Measurements from ENCODE around the gene CYP2E1. TPM values are rescaled to one million over a fixed set of nuclear protein-coding genes. Genes with fewer than 3 reads are reported as not detected.
"Not testable (repeated sequence)": the region's sequence is repeated elsewhere in the genome, so short reads cannot be mapped to it uniquely, and the experiment has no call there.

The CYP2E1 gene
- total and polyA plus RNA-seq, 4 donors, result 5.0 to 21.6 (median 15.4) TPM

- Histone ChIP-seq H3K27me3 (ENCODE audit: control insufficient read depth, insufficient read depth, low read length) (no peaks in the 10 kb centered on the region), H3K9me3 (ENCODE audit: control insufficient read depth, insufficient read depth, low read length) (peaks cover 3% of the 10 kb centered on the region), H3K27ac (ENCODE audit: low read depth, low read length) (no peak overlapping the region), H3K4me3 (ENCODE audit: low read depth, low read length) (no peak overlapping the region), H3K4me1 (ENCODE audit: control insufficient read depth, insufficient read depth, low read length) (no peaks in the 10 kb centered on the region), H3K36me3 (ENCODE audit: control insufficient read depth, insufficient read depth, low read length) (peaks cover 16% of the 10 kb centered on the region)
- DNase-seq (ENCODE audit: low read depth in 4 of 6, low spot score in 6 of 6), result no peak
- WGBS (ENCODE audit: insufficient coverage), result 83% methylated on average over 29 of the region's 29 CpGs
Observed at GRCh38 chr10:133567609-133568286, 40.6 kb downstream of the CYP2E1 start.

- H3K4me3 ChIP-seq (ENCODE audit: low read depth, low read length), result no peak overlapping the region
- H3K36me3 ChIP-seq (ENCODE audit: control insufficient read depth, insufficient read depth, low read length), result peaks cover 16% of the 10 kb centered on the region
- no peaks in the 10 kb centered on the region for H3K4me1 ChIP-seq (ENCODE audit: control insufficient read depth, insufficient read depth, low read length)
- no peaks in the 10 kb centered on the region for H3K27me3 ChIP-seq (ENCODE audit: control insufficient read depth, insufficient read depth, low read length)
- H3K9me3 ChIP-seq (ENCODE audit: control insufficient read depth, insufficient read depth, low read length), result peaks cover 3% of the 10 kb centered on the region
- no peak overlapping the region for H3K27ac ChIP-seq (ENCODE audit: low read depth, low read length)
- DNase-seq (ENCODE audit: low read depth in 4 of 6, low spot score in 6 of 6), result no peak
- WGBS (ENCODE audit: insufficient coverage), result 84% methylated on average over 20 of the region's 22 CpGs
Observed at GRCh38 chr10:133568287-133568614, 41.1 kb downstream of the CYP2E1 start.

GRCh38 chr10:133568831-133569527 lies 41.8 kb downstream of the CYP2E1 start:
- peaks cover 16% of the 10 kb centered on the region for H3K36me3 ChIP-seq (ENCODE audit: control insufficient read depth, insufficient read depth, low read length)
- not testable (repeated sequence) for H3K4me1 ChIP-seq (ENCODE audit: control insufficient read depth, insufficient read depth, low read length); H3K27ac ChIP-seq (ENCODE audit: low read depth, low read length); H3K9me3 ChIP-seq (ENCODE audit: control insufficient read depth, insufficient read depth, low read length); H3K27me3 ChIP-seq (ENCODE audit: control insufficient read depth, insufficient read depth, low read length); H3K4me3 ChIP-seq (ENCODE audit: low read depth, low read length)
- WGBS (ENCODE audit: insufficient coverage), result no CpG with 5 or more reads among the region's 80 CpGs
- peak in 1 of 6 donors; percentile 6 for DNase-seq (ENCODE audit: low read depth in 4 of 6, low spot score in 6 of 6)

GRCh38 chr10:133569801-133570200 lies 42.6 kb downstream of the CYP2E1 start:
- no CpG with 5 or more reads among the region's 21 CpGs for WGBS (ENCODE audit: insufficient coverage)
- peaks cover 16% of the 10 kb centered on the region for H3K36me3 ChIP-seq (ENCODE audit: control insufficient read depth, insufficient read depth, low read length)
- H3K27ac ChIP-seq (ENCODE audit: low read depth, low read length); H3K9me3 ChIP-seq (ENCODE audit: control insufficient read depth, insufficient read depth, low read length); H3K4me1 ChIP-seq (ENCODE audit: control insufficient read depth, insufficient read depth, low read length); H3K27me3 ChIP-seq (ENCODE audit: control insufficient read depth, insufficient read depth, low read length); H3K4me3 ChIP-seq (ENCODE audit: low read depth, low read length); DNase-seq (ENCODE audit: low read depth in 4 of 6, low spot score in 6 of 6): not testable (repeated sequence)

GRCh38 chr10:133572055-133572454 lies 44.9 kb downstream of the CYP2E1 start:
- H3K9me3 ChIP-seq (ENCODE audit: control insufficient read depth, insufficient read depth, low read length); H3K27ac ChIP-seq (ENCODE audit: low read depth, low read length); H3K27me3 ChIP-seq (ENCODE audit: control insufficient read depth, insufficient read depth, low read length); H3K4me3 ChIP-seq (ENCODE audit: low read depth, low read length); H3K36me3 ChIP-seq (ENCODE audit: control insufficient read depth, insufficient read depth, low read length); H3K4me1 ChIP-seq (ENCODE audit: control insufficient read depth, insufficient read depth, low read length); DNase-seq (ENCODE audit: low read depth in 4 of 6, low spot score in 6 of 6): not testable (repeated sequence)
- WGBS (ENCODE audit: insufficient coverage), result no CpG with 5 or more reads among the region's 11 CpGs

- H3K4me1 ChIP-seq (ENCODE audit: control insufficient read depth, insufficient read depth, low read length); H3K9me3 ChIP-seq (ENCODE audit: control insufficient read depth, insufficient read depth, low read length); H3K4me3 ChIP-seq (ENCODE audit: low read depth, low read length); H3K27ac ChIP-seq (ENCODE audit: low read depth, low read length); H3K27me3 ChIP-seq (ENCODE audit: control insufficient read depth, insufficient read depth, low read length); H3K36me3 ChIP-seq (ENCODE audit: control insufficient read depth, insufficient read depth, low read length): not testable (repeated sequence)
- no CpG with 5 or more reads among the region's 1 CpG for WGBS (ENCODE audit: insufficient coverage)
- DNase-seq (ENCODE audit: low read depth in 4 of 6, low spot score in 6 of 6), result peak in 1 of 6 donors; percentile 1
Observed at GRCh38 chr10:133573460-133573859, 46.3 kb downstream of the CYP2E1 start.

GRCh38 chr10:133577037-133577436 lies 49.9 kb downstream of the CYP2E1 start:
- not testable (repeated sequence) for H3K27ac ChIP-seq (ENCODE audit: low read depth, low read length); H3K4me1 ChIP-seq (ENCODE audit: control insufficient read depth, insufficient read depth, low read length); H3K36me3 ChIP-seq (ENCODE audit: control insufficient read depth, insufficient read depth, low read length); H3K4me3 ChIP-seq (ENCODE audit: low read depth, low read length); H3K9me3 ChIP-seq (ENCODE audit: control insufficient read depth, insufficient read depth, low read length); H3K27me3 ChIP-seq (ENCODE audit: control insufficient read depth, insufficient read depth, low read length); DNase-seq (ENCODE audit: low read depth in 4 of 6, low spot score in 6 of 6)
- no CpG with 5 or more reads among the region's 31 CpGs for WGBS (ENCODE audit: insufficient coverage)

Other genes starting within 250 kb of the CYP2E1 start
- gene TUBGCP2, start 218.5 kb upstream of the CYP2E1 start, total RNA-seq, result 10 to 100 TPM; 35.0 to 45.9 TPM
- gene TUBGCP2, start 218.5 kb upstream of the CYP2E1 start, polyA plus RNA-seq (ENCODE audit: insufficient read length in 2 of 2), result 10 to 100 TPM; 70.4 to 81.4 TPM
- 10 to 100 TPM in 1 of 2 donors, 1 to 10 TPM in 1; 9.4 to 21.5 TPM for gene ZNF511, start 218.4 kb upstream of the CYP2E1 start, total RNA-seq
- gene ZNF511, start 218.4 kb upstream of the CYP2E1 start, polyA plus RNA-seq (ENCODE audit: insufficient read length in 2 of 2), result 10 to 100 TPM; 22.6 to 25.8 TPM
- gene CALY, start 190.5 kb upstream of the CYP2E1 start, total RNA-seq, result 10 to 100 TPM; 15.9 to 24.9 TPM
- 100 to 1,000 TPM; 230 to 251 TPM for gene CALY, start 190.5 kb upstream of the CYP2E1 start, polyA plus RNA-seq (ENCODE audit: insufficient read length in 2 of 2)
- gene PRAP1, start 180.0 kb upstream of the CYP2E1 start, total RNA-seq, result 10 to 100 TPM in 1 of 2 donors, not detected in 1; 16.5 TPM
- under 1 TPM; 0.44 to 0.57 TPM for gene PRAP1, start 180.0 kb upstream of the CYP2E1 start, polyA plus RNA-seq (ENCODE audit: insufficient read length in 2 of 2)
- 10 to 100 TPM in 1 of 2 donors, 1 to 10 TPM in 1; 3.4 to 22.6 TPM for gene FUOM, start 169.3 kb upstream of the CYP2E1 start, total RNA-seq
- 1 to 10 TPM; 7.8 to 7.9 TPM for gene FUOM, start 169.3 kb upstream of the CYP2E1 start, polyA plus RNA-seq (ENCODE audit: insufficient read length in 2 of 2)
- gene ECHS1, start 154.0 kb upstream of the CYP2E1 start, total RNA-seq, result 10 to 100 TPM; 52.1 to 94.0 TPM
- 100 to 1,000 TPM; 107 to 115 TPM for gene ECHS1, start 154.0 kb upstream of the CYP2E1 start, polyA plus RNA-seq (ENCODE audit: insufficient read length in 2 of 2)
- 1 to 10 TPM; 6.4 to 8.1 TPM for gene PAOX, start 148.1 kb upstream of the CYP2E1 start, total RNA-seq
- 10 to 100 TPM; 11.5 to 13.4 TPM for gene PAOX, start 148.1 kb upstream of the CYP2E1 start, polyA plus RNA-seq (ENCODE audit: insufficient read length in 2 of 2)
- 10 to 100 TPM; 23.4 to 35.1 TPM for gene MTG1, start 133.2 kb upstream of the CYP2E1 start, total RNA-seq
- gene MTG1, start 133.2 kb upstream of the CYP2E1 start, polyA plus RNA-seq (ENCODE audit: insufficient read length in 2 of 2), result 10 to 100 TPM; 50.4 to 91.2 TPM
- gene SPRN, start 102.7 kb upstream of the CYP2E1 start, total RNA-seq, result 1 to 10 TPM; 4.8 to 6.1 TPM
- gene SPRN, start 102.7 kb upstream of the CYP2E1 start, polyA plus RNA-seq (ENCODE audit: insufficient read length in 2 of 2), result 10 to 100 TPM; 38.9 to 42.5 TPM
- 1 to 10 TPM; 1.7 to 2.9 TPM for gene SCART1, start 73.4 kb upstream of the CYP2E1 start, total RNA-seq
- 1 to 10 TPM; 1.9 to 2.7 TPM for gene SCART1, start 73.4 kb upstream of the CYP2E1 start, polyA plus RNA-seq (ENCODE audit: insufficient read length in 2 of 2)
- under 1 TPM; 0.40 to 0.83 TPM for gene SYCE1, start 38.2 kb downstream of the CYP2E1 start, total RNA-seq
- 1 to 10 TPM; 4.8 to 5.8 TPM for gene SYCE1, start 38.2 kb downstream of the CYP2E1 start, polyA plus RNA-seq (ENCODE audit: insufficient read length in 2 of 2)
- gene FRG2B, start 99.4 kb downstream of the CYP2E1 start, total RNA-seq, result not detected
- not detected for gene FRG2B, start 99.4 kb downstream of the CYP2E1 start, polyA plus RNA-seq (ENCODE audit: insufficient read length in 2 of 2)